ENCODE measurements around the gene NLN.
"Not testable (repeated sequence)": the region's sequence is repeated elsewhere in the genome, so short reads cannot be mapped to it uniquely, and the experiment has no call there.

Gene NLN

GRCh38 chr5:65775476-65775875, 53.5 kb downstream of the NLN start:
- H3K27ac ChIP-seq, result no peak overlapping the region
- H3K4me2 ChIP-seq (ENCODE audit: low read length), result no peak overlapping the region
- no peaks in the 10 kb centered on the region for H3K9me3 ChIP-seq (ENCODE audit: control insufficient read depth, low read length)
- no peak overlapping the region for H3K4me3 ChIP-seq (ENCODE audit: low read depth, low read length)
- TF ChIP-seq CTCF (IDR thresholded peaks at IDR 0.05), result no peak
- no peak overlapping the region for H3K9ac ChIP-seq
- H3K4me1 ChIP-seq, result no peaks in the 10 kb centered on the region
- H3K79me2 ChIP-seq, result no peaks in the 10 kb centered on the region
- no peaks in the 10 kb centered on the region for H3K36me3 ChIP-seq (ENCODE audit: control insufficient read depth, insufficient read depth, low read length)
- no peaks in the 10 kb centered on the region for H3K27me3 ChIP-seq (ENCODE audit: control insufficient read depth, insufficient read depth, low read length)
- H2AFZ ChIP-seq, result no peak overlapping the region

GRCh38 chr5:65776441-65777141, 54.6 kb downstream of the NLN start:
- no peak for TF ChIP-seq CTCF (IDR thresholded peaks at IDR 0.05)
- Histone ChIP-seq H2AFZ (no peak overlapping the region), H3K27me3 (ENCODE audit: control insufficient read depth, insufficient read depth, low read length) (no peaks in the 10 kb centered on the region), H3K4me2 (ENCODE audit: low read length) (no peak overlapping the region), H3K79me2 (no peaks in the 10 kb centered on the region), H3K4me1 (no peaks in the 10 kb centered on the region), H3K27ac (no peak overlapping the region), H3K9ac (no peak overlapping the region), H3K36me3 (ENCODE audit: control insufficient read depth, insufficient read depth, low read length) (no peaks in the 10 kb centered on the region), H3K4me3 (ENCODE audit: low read depth, low read length) (no peak overlapping the region), H3K9me3 (ENCODE audit: control insufficient read depth, low read length) (no peaks in the 10 kb centered on the region)

- Histone ChIP-seq H3K9me3 (ENCODE audit: control insufficient read depth, low read length) (no peaks in the 10 kb centered on the region), H3K4me3 (ENCODE audit: low read depth, low read length) (no peak overlapping the region), H3K27ac (no peak overlapping the region), H2AFZ (no peak overlapping the region), H3K36me3 (ENCODE audit: control insufficient read depth, insufficient read depth, low read length) (no peaks in the 10 kb centered on the region), H3K79me2 (no peaks in the 10 kb centered on the region), H3K9ac (no peak overlapping the region), H3K4me2 (ENCODE audit: low read length) (no peak overlapping the region), H3K27me3 (ENCODE audit: control insufficient read depth, insufficient read depth, low read length) (no peaks in the 10 kb centered on the region), H3K4me1 (no peaks in the 10 kb centered on the region)
- no peak for TF ChIP-seq CTCF (IDR thresholded peaks at IDR 0.05)
Measured at GRCh38 chr5:65778126-65778525, 56.1 kb downstream of the NLN start.

GRCh38 chr5:65779643-65780042, 57.6 kb downstream of the NLN start:
- Histone ChIP-seq H2AFZ (no peak overlapping the region), H3K4me3 (ENCODE audit: low read depth, low read length) (no peak overlapping the region), H3K4me1 (no peaks in the 10 kb centered on the region), H3K36me3 (ENCODE audit: control insufficient read depth, insufficient read depth, low read length) (no peaks in the 10 kb centered on the region), H3K79me2 (no peaks in the 10 kb centered on the region), H3K27ac (no peak overlapping the region), H3K9me3 (ENCODE audit: control insufficient read depth, low read length) (no peaks in the 10 kb centered on the region), H3K27me3 (ENCODE audit: control insufficient read depth, insufficient read depth, low read length) (no peaks in the 10 kb centered on the region), H3K9ac (no peak overlapping the region), H3K4me2 (ENCODE audit: low read length) (no peak overlapping the region)
- no peak for TF ChIP-seq CTCF (IDR thresholded peaks at IDR 0.05)

GRCh38 chr5:65788296-65788695, 66.3 kb downstream of the NLN start:
- H3K36me3 ChIP-seq (ENCODE audit: control insufficient read depth, insufficient read depth, low read length); H3K27me3 ChIP-seq (ENCODE audit: control insufficient read depth, insufficient read depth, low read length); H2AFZ ChIP-seq; H3K4me2 ChIP-seq (ENCODE audit: low read length); H3K9ac ChIP-seq; H3K27ac ChIP-seq; H3K4me1 ChIP-seq; H3K4me3 ChIP-seq (ENCODE audit: low read depth, low read length); H3K9me3 ChIP-seq (ENCODE audit: control insufficient read depth, low read length); H3K79me2 ChIP-seq: not testable (repeated sequence)
